HG03354 (cell line): ENCODE results near the gene LIPM.

Experiments
- ATAC-seq: cut with Tn5 transposase; IDR thresholded peaks from one replicate; pipeline ENCODE4 v1.9.1; 2021; ENCODE audit warnings: mild to moderate bottlenecking; ENCODE audit not compliant: unreplicated experiment, poor library complexity, severe bottlenecking

Gene LIPM

GRCh38 chr10:88800152-88801125 lies 2.1 kb upstream of the LIPM start:
- ATAC-seq: no peak

DNA sequence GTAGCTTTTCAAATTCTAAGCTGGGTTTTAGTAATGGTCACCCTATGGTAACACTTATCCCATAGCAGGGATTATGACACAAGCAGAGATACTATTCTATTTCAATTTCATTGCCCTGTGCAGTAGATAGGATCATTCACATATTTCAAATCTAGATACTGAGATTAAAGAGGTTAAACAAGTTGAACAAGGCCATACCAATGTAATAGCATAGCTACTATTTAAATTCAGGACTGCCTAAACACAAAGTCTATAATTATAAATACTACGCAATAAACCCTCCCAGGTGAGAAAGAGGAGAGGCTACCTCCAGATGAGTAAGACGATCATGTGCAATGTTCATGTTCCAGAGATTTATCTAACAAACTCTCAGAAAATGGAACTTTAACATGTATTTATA lies 1.1 kb downstream of the LIPM start:
- no peak for ATAC-seq

GRCh38 chr10:88804083-88804812 lies 1.7 kb downstream of the LIPM start:
- ATAC-seq: no peak

DNA sequence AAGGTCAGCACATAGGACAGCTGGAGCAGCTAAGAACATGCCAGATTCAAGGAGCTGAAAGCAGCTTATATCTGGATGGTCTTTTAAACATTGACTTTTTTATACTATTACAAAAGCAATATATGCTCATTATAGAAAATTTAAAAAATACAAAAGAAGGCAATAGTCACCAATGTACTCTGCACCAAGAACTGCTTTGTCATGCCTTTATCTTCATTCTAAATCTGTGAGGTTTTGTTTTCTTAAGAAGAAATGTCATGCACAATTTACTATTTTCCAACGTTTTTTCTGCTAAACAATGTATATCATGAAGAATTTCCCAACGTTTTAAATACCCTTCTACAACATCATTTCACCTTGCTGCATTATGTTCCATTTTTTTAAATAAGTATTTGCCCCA lies 2.8 kb downstream of the LIPM start:
- ATAC-seq: no peak

GRCh38 chr10:88805924-88806323 lies 3.4 kb downstream of the LIPM start:
- ATAC-seq: no peak

GRCh38 chr10:88809621-88810020 lies 7.1 kb downstream of the LIPM start:
- ATAC-seq: no peak

DNA sequence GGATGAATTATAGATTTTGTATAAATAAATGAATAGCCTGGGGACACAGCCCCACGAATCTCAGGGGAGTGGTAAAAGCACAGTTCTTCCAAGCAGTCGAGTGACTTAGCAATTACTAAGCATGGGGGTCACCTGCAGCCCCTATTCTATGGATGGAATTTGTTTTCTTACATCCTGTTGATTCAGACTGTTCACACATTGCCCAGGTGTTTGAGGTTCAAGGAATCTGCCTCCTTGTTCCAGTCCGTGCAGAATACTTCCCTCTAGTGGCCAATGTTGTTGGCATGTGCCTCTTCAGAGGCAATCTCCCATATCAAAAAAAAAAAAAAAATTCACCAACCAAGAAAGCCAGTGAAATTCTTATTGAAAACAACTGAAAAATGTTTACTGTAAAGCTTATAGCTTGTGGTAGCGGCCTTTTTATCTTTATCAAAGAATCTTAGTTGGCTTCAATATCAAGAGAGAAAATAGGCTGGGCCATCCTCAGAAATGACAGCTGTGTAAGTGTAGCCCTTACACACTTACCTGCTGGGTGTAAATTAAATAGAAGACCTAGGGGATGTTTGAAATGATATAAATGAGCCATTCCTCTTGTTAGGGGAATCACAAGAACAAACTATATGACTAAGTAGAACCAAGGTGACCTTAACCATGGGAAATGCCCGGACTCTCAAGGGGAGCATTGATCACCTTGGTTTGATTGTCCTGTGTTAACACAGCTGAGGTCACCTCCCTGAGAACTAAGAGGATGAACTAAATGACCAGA lies 7.8 kb downstream of the LIPM start:
- peak; percentile 61 for ATAC-seq

GRCh38 chr10:88813200-88813599 lies 10.7 kb downstream of the LIPM start:
- no peak for ATAC-seq

GRCh38 chr10:88819290-88819689 lies 16.8 kb downstream of the LIPM start:
- ATAC-seq: no peak

GRCh38 chr10:88820748-88821401 lies 18.3 kb downstream of the LIPM start:
- ATAC-seq: no peak

- no peak for ATAC-seq
These were observed 23.9 kb downstream of the LIPM start for GRCh38 chr10:88826388-88826787.

DNA sequence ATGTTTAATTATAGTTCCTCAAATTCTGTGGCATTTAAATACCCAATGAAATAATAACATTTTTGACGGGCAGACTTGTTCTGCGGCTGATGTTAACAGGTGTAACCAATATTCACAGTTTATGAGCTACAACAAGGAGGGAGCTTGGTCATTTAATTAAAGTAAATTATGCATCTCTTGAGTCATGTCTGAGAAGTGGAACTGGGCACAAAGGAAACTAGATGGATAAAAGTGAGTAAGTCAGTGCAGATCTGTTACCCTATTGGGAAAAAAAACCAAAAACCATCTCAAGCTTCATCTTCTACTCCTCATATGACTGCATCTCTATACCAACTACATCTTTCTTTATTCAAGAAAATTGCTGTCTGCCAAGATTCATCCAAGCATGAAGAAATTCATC lies 25.1 kb downstream of the LIPM start:
- no peak for ATAC-seq

DNA sequence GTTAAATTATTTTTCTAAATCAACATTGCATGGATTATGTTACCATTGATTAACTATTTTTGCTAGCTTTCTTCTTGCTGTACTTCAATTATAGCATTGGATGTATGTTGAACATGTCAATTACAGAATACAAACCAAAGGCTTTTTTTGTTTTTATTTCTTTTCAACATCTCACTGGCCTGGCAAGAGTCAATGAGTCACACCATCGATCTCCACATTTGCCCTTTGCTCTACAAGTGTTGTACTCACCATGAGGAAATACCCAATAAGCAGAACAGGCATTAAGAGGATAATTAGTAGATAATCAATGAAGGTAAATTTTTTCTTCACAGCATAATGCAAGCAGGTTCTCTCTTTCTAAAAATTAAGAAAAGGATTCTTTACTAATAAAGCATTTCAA lies 25.8 kb downstream of the LIPM start:
- no peak for ATAC-seq

- no peak for ATAC-seq
These were observed 28.2 kb downstream of the LIPM start for GRCh38 chr10:88830643-88831268.

GRCh38 chr10:88831709-88832108 lies 29.2 kb downstream of the LIPM start:
- no peak for ATAC-seq

GRCh38 chr10:88832376-88832775 lies 29.8 kb downstream of the LIPM start:
- no peak for ATAC-seq

- ATAC-seq: no peak
These were observed 30.6 kb downstream of the LIPM start for GRCh38 chr10:88833156-88833555.

DNA sequence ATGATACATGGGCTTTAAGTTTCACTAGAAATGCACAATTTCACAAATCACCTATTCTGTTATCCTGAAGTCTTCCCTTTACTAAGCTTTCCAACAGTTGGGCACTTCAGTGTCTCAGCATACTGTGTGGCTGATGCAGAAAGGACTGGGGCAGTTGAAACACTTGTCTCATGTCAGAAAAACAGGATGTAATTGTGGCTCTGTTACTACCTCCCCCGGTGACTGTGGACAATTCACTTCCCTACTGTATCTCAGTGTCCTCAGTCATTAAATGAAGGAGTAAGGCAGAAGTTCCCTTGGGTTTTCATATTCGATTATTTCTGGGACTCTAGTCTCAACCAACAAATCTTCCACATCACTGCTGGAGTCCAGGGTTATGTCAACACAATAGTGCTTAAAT lies 31.2 kb downstream of the LIPM start:
- no peak for ATAC-seq
